A549 (cell line): Measurements from ENCODE around the gene SVEP1. TPM values are rescaled to one million over a fixed set of nuclear protein-coding genes. Genes with fewer than 3 reads are reported as not detected.

ENCODE experiments used
- ATAC-seq, 2 experiments: fragments of 200-7000 bp in 1 of 2; fragments of >200 bp in 1 of 2; cut with Nextera tagmentation in 1 of 2; cut with Tn5 transposase in 1 of 2; 3 replicates each; pipeline versions ENCODE4 v1.8.0 to v1.9.1; 2018 to 2020; ENCODE audit warnings: mild to moderate bottlenecking in 1 of 2, moderate library complexity in 1 of 2
- CTCF ChIA-PET: fragments of 300-600 bp; sonication (Branson Sonifier 250); formaldehyde crosslinking; extraction: SDS; loops from one replicate; lab custom pipeline; 2021; ENCODE audit warnings: antibody characterized with exemption, inconsistent platforms; lab: Yijun Ruan, JAX
- POLR2A ChIA-PET: fragments of 350-600 bp; formaldehyde crosslinking; extraction: SDS; loops from one replicate; lab custom pipeline; 2021; ENCODE audit warnings: antibody characterized with exemption, inconsistent platforms; lab: Yijun Ruan, JAX
- DNase-seq, 2 experiments: peaks; one replicate each; pipeline versions ENCODE4 v3.0.0 to v3.0.0-alpha.2; 2011 to 2016; ENCODE audit warnings: low read depth in 1 of 2, low spot score in 1 of 2
- FAIRE-seq: peaks from 2 replicates; lab custom pipeline; 2011; peaks lifted over from hg19 to GRCh38; lab: Jason Lieb, UNC
- H3K27ac ChIP-seq, 2 experiments: fragments of >200 bp; sonication (Bioruptor Twin); formaldehyde crosslinking; 3 replicates each; pipeline ENCODE4 v1.5.1; 2016 to 2017
- H3K4me1 ChIP-seq: fragments of >200 bp; sonication (Bioruptor Twin); formaldehyde crosslinking; 3 replicates; pipeline ENCODE4 v1.6.1; 2016
- H3K4me2 ChIP-seq: fragments of >200 bp; sonication (Bioruptor Twin); formaldehyde crosslinking; 3 replicates; pipeline ENCODE4 v1.6.1; 2016
- H3K4me3 ChIP-seq: fragments of >200 bp; sonication (Bioruptor Twin); formaldehyde crosslinking; 3 replicates; pipeline ENCODE4 v1.5.1; 2016
- H3K9me3 ChIP-seq: fragments of >200 bp; sonication (Bioruptor Twin); formaldehyde crosslinking; 3 replicates; pipeline ENCODE4 v1.6.1; 2016
- CBX8 ChIP-seq: fragments of 200-600 bp; sonication (generic); IDR thresholded peaks from 2 replicates; pipeline ENCODE4 v1.6.1; 2016
- CHD2 ChIP-seq: fragments of 150-350 bp; IDR thresholded peaks from 2 replicates; pipeline ENCODE4 v1.6.1; 2014; ENCODE audit warnings: low read length; ENCODE audit not compliant: partially characterized antibody
- EP300 ChIP-seq, 2 experiments: fragments of >200 bp; sonication (Bioruptor Twin); formaldehyde crosslinking; IDR thresholded peaks; 2 replicates in 1 of 2; 3 replicates in 1 of 2; pipeline ENCODE4 v1.6.1; 2016 to 2017
- FOSB ChIP-seq: fragments of 250-450 bp; sonication (Bioruptor Pico); IDR thresholded peaks from 2 replicates; pipeline ENCODE4 v1.5.0; 2020; ENCODE audit warnings: mild to moderate bottlenecking, moderate library complexity
- FOSL2 ChIP-seq, 2 experiments: fragments of 450-650 bp in 1 of 2; fragments of >200 bp in 1 of 2; sonication (Bioruptor Twin) in 1 of 2; formaldehyde crosslinking; IDR thresholded peaks; 2 replicates each; pipeline versions ENCODE4 v1.5.0 to v1.6.1; 2016 to 2020; ENCODE audit warnings: mild to moderate bottlenecking in 1 of 2, moderate library complexity in 1 of 2
- HEYL ChIP-seq: fragments of 250-450 bp; sonication (Bioruptor Pico); IDR thresholded peaks from 2 replicates; pipeline ENCODE4 v1.8.0; 2021; ENCODE audit warnings: mild to moderate bottlenecking, moderate library complexity
- HOXB13 ChIP-seq: fragments of 250-450 bp; sonication (Bioruptor Pico); IDR thresholded peaks from 2 replicates; pipeline ENCODE4 v1.5.0; 2020; ENCODE audit warnings: low read depth, mild to moderate bottlenecking, moderate library complexity
- JUN ChIP-seq, 2 experiments: fragments of >200 bp; sonication (Bioruptor Twin); formaldehyde crosslinking; IDR thresholded peaks; 2 replicates in 1 of 2; 3 replicates in 1 of 2; pipeline ENCODE4 v1.6.1; 2016 to 2017
- KDM5A ChIP-seq: fragments of 200-600 bp; sonication (generic); IDR thresholded peaks from 2 replicates; pipeline ENCODE4 v1.6.1; 2016; ENCODE audit warnings: antibody characterized with exemption, mild to moderate bottlenecking
- MYC ChIP-seq: IDR thresholded peaks from 2 replicates; pipeline ENCODE4 v1.6.1; 2012; ENCODE audit warnings: mild to moderate bottlenecking, inconsistent platforms, low read length, improper control_type of control experiment, borderline replicate concordance
- NPAS2 ChIP-seq: fragments of 250-450 bp; sonication (Bioruptor Pico); IDR thresholded peaks from 2 replicates; pipeline ENCODE4 v1.8.0; 2022; ENCODE audit warnings: mild to moderate bottlenecking, moderate library complexity, borderline replicate concordance
- PHF8 ChIP-seq: fragments of 200-600 bp; sonication (generic); IDR thresholded peaks from 2 replicates; pipeline ENCODE4 v1.6.1; 2016; ENCODE audit warnings: low read depth, mild to moderate bottlenecking, antibody characterized with exemption, moderate library complexity, borderline replicate concordance
- RARB ChIP-seq: fragments of 250-450 bp; sonication (Bioruptor Pico); IDR thresholded peaks from 2 replicates; pipeline ENCODE4 v1.8.0; 2021; ENCODE audit warnings: mild to moderate bottlenecking, moderate library complexity
- RCOR1 ChIP-seq: fragments of 150-350 bp; IDR thresholded peaks from 2 replicates; pipeline ENCODE4 v1.6.1; 2014; ENCODE audit warnings: antibody characterized with exemption, low read length, low read depth
- RFX5 ChIP-seq: fragments of 450-650 bp; IDR thresholded peaks from 2 replicates; pipeline ENCODE4 v1.7.1; 2014; ENCODE audit warnings: antibody characterized with exemption, mild to moderate bottlenecking, moderate library complexity
- SREBF2 ChIP-seq: fragments of 450-650 bp; IDR thresholded peaks from 2 replicates; pipeline ENCODE4 v1.6.1; 2014; ENCODE audit warnings: mild to moderate bottlenecking, moderate library complexity
- TP53 ChIP-seq: fragments of 250-450 bp; sonication (Bioruptor Pico); IDR thresholded peaks from 2 replicates; pipeline ENCODE4 v1.5.0; 2021; ENCODE audit warnings: mild to moderate bottlenecking, moderate library complexity
- ZNF302 ChIP-seq: fragments of 250-450 bp; sonication (Bioruptor Pico); IDR thresholded peaks from 2 replicates; pipeline ENCODE4 v1.9.0; 2021; ENCODE audit warnings: inconsistent platforms, mild to moderate bottlenecking, moderate library complexity
- ZSCAN20 ChIP-seq: fragments of 250-450 bp; sonication (Bioruptor Pico); IDR thresholded peaks from 2 replicates; pipeline ENCODE4 v1.8.0; 2022; ENCODE audit warnings: mild to moderate bottlenecking, moderate library complexity
- WGBS: methylation state at CpG from one replicate; pipeline ENCODE4 v1.1.6; 2017; ENCODE audit errors: missing lambda C conversion rate; 5-methylcytosine and 5-hydroxymethylcytosine counted together
- polyA plus RNA-seq, 4 experiments: library from polyadenylated mRNA; depleted of rRNA in 3 of 4; stranded (reverse); fragments of >200 nt; fragmentation: RNase III in 1 of 4; extraction: RNeasy Plus Mini Kit Qiagen cat#74134 plus additional on column Dnase treatment in 1 of 4; gene quantifications; 2 replicates in 3 of 4; 3 replicates in 1 of 4; pipeline ENCODE4 v1.2.3, GENCODE V29; 2011 to 2017
- TF ChIP-seq, protein P1 (sequence below): IDR thresholded peaks from 2 replicates; pipeline ENCODE4 v1.6.1; 2012
- TF ChIP-seq, protein P2 (sequence below): IDR thresholded peaks from 2 replicates; pipeline ENCODE4 v1.6.1; 2012
- TF ChIP-seq, protein P3 (sequence below): fragments of 250-450 bp; sonication (Bioruptor Pico); IDR thresholded peaks from 2 replicates; pipeline ENCODE4 v1.5.0; 2021; ENCODE audit warnings: mild to moderate bottlenecking, moderate library complexity, borderline replicate concordance
- TF ChIP-seq, protein P4 (sequence below): fragments of 200-600 bp; sonication (generic); IDR thresholded peaks from 2 replicates; pipeline ENCODE4 v1.6.1; 2016; ENCODE audit warnings: antibody characterized with exemption, mild to moderate bottlenecking, moderate library complexity

The SVEP1 gene
- polyA plus RNA-seq, 2 of the 4 experiments (the other 2 are of a cell fraction), result 0.52 to 1.5 TPM

DNA sequence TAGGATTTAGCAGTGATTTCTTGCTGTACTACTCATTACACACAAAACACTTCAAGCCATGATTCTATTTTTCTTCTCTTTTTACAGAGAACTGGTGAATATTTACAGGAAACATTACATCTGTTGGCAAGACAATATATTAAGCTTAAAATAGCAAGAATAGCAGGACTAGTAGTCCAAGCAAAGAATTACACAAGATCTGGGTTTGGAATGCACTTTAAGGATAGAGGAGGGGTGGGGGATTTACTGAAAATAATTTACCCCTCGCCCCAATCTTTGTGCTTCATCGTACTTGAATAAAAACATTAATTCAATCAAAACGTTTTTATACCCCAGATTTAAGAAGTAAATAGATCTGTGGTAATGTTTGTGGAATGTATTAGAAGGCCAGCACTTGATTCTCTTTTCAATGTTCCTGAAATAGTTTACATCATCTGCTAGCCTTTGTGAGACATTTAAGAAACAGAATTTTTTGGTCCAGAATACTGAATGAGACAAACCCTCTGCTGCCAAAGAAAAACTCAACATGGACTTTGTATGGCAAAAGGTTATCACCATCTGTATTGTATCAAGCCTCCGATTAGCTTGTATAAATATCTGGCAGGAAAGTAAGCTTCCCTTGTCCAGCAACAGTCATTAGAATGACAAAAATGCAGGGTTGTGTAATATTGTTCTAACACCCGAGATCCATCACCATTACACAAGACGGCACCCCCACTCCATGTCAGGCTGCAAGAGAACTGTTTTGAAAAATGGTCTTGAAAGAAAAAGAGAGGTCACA lies 23.8 kb downstream of the SVEP1 start (continued):
- TF ChIP-seq CHD2, result no peak

DNA sequence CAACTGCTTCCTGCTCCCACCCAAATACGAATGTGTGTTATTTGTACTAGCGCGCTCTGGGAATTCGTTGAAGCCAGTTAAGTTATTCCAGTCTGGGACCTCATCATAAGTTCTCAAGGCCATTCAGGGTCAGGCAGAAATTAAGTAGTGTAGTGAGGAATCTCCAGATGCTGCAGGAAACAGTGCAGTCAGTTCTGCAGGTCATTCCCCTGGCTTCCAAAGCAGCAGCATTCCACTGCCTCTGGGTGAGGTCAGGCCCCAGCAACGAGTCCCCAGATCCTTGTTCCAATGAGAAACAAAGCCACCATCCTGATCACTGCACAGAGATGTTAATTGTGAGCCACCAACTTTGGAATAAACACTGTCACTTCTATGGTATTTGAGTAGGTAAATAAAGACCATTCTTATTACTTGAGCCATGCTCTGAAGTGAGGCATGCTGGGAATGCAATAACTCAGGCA lies 33.1 kb downstream of the SVEP1 start:
- DNase-seq (no peak), FAIRE-seq (no peak), ATAC-seq (no peak)
- TF ChIP-seq ZNF302 (CRISPR knock-in tag) (no peak), KDM5A (no peak), SREBF2 (no peak), TP53 (CRISPR knock-in tag) (no peak), ZSCAN20 (CRISPR knock-in tag) (no peak), RARB (CRISPR knock-in tag) (no peak), MYC (no peak), EP300 (IDR thresholded peaks at IDR 0.05) (no peak), JUN (IDR thresholded peaks at IDR 0.05) (no peak), NPAS2 (CRISPR knock-in tag) (no peak), HEYL (CRISPR knock-in tag) (no peak), FOSB (CRISPR knock-in tag) (no peak), CBX8 (no peak), RFX5 (no peak)
- WGBS, result 74% methylated on average over 5 of the region's 5 CpGs
- Histone ChIP-seq H3K9me3 (no peaks in the 10 kb centered on the region), H3K27ac (peak overlapping the region in 1 of 2 experiments; percentile 39; a peak in 2 of 6 replicates), H3K4me2 (0 out of 3 replicates have a peak overlapping the region, but pooled peaks have one; percentile 15), H3K4me3 (no peak overlapping the region), H3K4me1 (peaks cover 35% of the 10 kb centered on the region)
- CTCF ChIA-PET, result interaction anchor here (0.7 kb wide), 1 partner anchor 249 kb away, joined by 3 read pairs; no protein-coding TSS in a partner anchor
- POLR2A ChIA-PET, result no interaction called here

DNA sequence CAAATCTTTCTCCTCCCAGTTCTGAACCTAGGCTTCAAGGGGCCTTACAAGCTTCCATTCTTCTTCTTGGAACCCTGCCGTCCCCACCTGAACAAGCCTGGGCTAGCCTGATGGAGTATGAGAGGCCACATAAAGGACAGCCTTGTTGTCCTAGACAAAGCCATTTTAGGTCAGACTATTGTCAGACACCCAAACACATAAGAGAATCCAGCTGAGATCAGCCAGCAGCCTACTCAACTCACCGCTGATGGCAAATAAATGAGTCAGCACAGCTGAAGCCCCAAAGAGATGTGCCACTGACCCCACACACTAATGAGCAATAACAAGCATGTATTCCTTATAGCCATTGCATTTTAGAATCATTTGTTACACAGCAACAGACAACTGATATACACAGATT lies 33.8 kb downstream of the SVEP1 start:
- Histone ChIP-seq H3K9me3 (no peaks in the 10 kb centered on the region), H3K4me1 (peaks cover 35% of the 10 kb centered on the region)
- POLR2A ChIA-PET, result no interaction called here
- no peak for ATAC-seq
- CTCF ChIA-PET, result no interaction called here
- TF ChIP-seq, protein P1, sequence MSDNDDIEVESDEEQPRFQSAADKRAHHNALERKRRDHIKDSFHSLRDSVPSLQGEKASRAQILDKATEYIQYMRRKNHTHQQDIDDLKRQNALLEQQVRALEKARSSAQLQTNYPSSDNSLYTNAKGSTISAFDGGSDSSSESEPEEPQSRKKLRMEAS, result no peak
- TF ChIP-seq HOXB13 (CRISPR knock-in tag), result no peak
- no peak for TF ChIP-seq PHF8
- TF ChIP-seq FOSL2 (IDR thresholded peaks at IDR 0.05), result no peak
- no peak for TF ChIP-seq FOSL2 (CRISPR knock-in tag; IDR thresholded peaks at IDR 0.05)
- TF ChIP-seq, protein P2, sequence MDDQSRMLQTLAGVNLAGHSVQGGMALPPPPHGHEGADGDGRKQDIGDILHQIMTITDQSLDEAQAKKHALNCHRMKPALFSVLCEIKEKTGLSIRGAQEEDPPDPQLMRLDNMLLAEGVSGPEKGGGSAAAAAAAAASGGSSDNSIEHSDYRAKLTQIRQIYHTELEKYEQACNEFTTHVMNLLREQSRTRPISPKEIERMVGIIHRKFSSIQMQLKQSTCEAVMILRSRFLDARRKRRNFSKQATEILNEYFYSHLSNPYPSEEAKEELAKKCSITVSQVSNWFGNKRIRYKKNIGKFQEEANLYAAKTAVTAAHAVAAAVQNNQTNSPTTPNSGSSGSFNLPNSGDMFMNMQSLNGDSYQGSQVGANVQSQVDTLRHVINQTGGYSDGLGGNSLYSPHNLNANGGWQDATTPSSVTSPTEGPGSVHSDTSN, result no peak
- TF ChIP-seq, protein P3, sequence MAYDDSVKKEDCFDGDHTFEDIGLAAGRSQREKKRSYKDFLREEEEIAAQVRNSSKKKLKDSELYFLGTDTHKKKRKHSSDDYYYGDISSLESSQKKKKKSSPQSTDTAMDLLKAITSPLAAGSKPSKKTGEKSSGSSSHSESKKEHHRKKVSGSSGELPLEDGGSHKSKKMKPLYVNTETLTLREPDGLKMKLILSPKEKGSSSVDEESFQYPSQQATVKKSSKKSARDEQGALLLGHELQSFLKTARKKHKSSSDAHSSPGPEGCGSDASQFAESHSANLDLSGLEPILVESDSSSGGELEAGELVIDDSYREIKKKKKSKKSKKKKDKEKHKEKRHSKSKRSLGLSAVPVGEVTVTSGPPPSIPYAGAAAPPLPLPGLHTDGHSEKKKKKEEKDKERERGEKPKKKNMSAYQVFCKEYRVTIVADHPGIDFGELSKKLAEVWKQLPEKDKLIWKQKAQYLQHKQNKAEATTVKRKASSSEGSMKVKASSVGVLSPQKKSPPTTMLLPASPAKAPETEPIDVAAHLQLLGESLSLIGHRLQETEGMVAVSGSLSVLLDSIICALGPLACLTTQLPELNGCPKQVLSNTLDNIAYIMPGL, result no peak
- TF ChIP-seq, protein P4, sequence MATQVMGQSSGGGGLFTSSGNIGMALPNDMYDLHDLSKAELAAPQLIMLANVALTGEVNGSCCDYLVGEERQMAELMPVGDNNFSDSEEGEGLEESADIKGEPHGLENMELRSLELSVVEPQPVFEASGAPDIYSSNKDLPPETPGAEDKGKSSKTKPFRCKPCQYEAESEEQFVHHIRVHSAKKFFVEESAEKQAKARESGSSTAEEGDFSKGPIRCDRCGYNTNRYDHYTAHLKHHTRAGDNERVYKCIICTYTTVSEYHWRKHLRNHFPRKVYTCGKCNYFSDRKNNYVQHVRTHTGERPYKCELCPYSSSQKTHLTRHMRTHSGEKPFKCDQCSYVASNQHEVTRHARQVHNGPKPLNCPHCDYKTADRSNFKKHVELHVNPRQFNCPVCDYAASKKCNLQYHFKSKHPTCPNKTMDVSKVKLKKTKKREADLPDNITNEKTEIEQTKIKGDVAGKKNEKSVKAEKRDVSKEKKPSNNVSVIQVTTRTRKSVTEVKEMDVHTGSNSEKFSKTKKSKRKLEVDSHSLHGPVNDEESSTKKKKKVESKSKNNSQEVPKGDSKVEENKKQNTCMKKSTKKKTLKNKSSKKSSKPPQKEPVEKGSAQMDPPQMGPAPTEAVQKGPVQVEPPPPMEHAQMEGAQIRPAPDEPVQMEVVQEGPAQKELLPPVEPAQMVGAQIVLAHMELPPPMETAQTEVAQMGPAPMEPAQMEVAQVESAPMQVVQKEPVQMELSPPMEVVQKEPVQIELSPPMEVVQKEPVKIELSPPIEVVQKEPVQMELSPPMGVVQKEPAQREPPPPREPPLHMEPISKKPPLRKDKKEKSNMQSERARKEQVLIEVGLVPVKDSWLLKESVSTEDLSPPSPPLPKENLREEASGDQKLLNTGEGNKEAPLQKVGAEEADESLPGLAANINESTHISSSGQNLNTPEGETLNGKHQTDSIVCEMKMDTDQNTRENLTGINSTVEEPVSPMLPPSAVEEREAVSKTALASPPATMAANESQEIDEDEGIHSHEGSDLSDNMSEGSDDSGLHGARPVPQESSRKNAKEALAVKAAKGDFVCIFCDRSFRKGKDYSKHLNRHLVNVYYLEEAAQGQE, result no peak
- no peak for TF ChIP-seq RCOR1
- TF ChIP-seq, all 56 proteins: peak for 0
- FAIRE-seq, result no peak
- 55% methylated on average over 2 of the region's 2 CpGs for WGBS
- H3K4me3 ChIP-seq, result no peak overlapping the region
- no peak overlapping the region for H3K4me2 ChIP-seq
- DNase-seq, result no peak
- H3K27ac ChIP-seq, result peak overlapping the region; percentile 22 to 39; a peak in 4 of 6 replicates
